ENCODE data around the gene UGT1A3. TPM values are rescaled to one million over a fixed set of nuclear protein-coding genes. Genes with fewer than 3 reads are reported as not detected.
"Not testable (repeated sequence)": the region's sequence is repeated elsewhere in the genome, so short reads cannot be mapped to it uniquely, and the experiment has no call there.

UGT1A3 gene
- polyA plus RNA-seq (ENCODE audit: insufficient read length) = not detected

GRCh38 chr2:233728723-233729301 is at the start of gene UGT1A3:
TSS of gene UGT1A3 (plus strand) at chr2:233729042. CDS start at chr2:233729127, 85 bp downstream.
- no peak for DNase-seq

- no peak for DNase-seq
Observed at GRCh38 chr2:233679196-233679595, 49.6 kb upstream of the UGT1A3 start.

DNA sequence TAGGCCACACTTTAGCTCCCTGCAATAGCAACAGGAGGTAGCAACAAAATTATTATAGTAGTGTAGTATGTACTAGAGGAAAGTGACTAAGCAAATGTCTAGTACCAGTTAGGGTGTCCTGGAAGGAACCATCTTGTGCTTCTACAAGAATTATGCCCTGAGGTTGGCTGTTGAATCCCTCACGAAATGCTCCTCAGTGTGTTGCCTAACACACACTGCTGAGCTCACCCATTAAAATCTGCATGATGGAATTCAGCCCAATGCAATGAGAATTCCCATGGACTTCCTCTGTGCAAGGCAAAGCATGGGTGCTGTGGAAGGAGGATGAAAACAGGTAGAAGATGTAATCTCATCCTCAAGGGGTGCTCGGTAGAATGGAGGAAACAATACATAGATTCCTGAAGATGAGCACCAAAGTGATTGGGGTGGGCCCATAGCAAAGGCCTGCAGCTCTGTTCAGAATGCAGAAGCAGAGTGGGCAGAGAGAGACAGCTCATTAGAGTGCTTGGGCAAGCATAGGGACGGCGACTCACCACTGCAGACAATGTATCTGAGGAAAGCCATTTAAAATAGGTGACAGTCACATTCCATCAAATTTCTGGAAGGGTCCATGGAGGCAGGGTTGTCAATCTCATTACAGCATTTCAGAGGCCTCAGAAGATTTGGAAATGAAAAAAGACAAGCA is 48.3 kb upstream of the UGT1A3 start:
- no peak for DNase-seq

- no peak for DNase-seq
Observed at GRCh38 chr2:233681521-233682099, 47.2 kb upstream of the UGT1A3 start, which contains the start of gene UGT1A7. TSS of gene UGT1A7 (plus strand) at chr2:233681901. CDS start at chr2:233681938, 37 bp downstream.

- no peak for DNase-seq
Observed at GRCh38 chr2:233684640-233685039, 44.2 kb upstream of the UGT1A3 start.

DNA sequence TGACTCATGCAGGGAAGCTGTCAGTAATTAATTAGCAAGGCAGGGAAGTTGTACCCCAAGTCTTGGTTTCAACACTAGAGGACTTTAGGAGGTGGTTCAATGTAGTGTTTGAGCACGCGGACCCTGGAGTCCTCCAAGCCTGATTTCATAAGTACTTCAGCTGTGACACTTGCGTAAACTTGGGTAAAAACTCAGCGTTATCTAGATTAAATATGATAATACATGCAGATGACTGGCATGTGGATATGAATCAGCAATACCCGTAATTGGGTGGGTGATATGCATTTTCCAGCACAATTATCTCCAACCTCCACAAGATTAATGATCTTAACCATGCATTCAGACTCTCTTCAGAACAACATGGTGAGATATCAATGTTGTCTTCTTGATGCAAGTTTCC is 41.9 kb upstream of the UGT1A3 start:
- DNase-seq = no peak

GRCh38 chr2:233688341-233688740 is 40.5 kb upstream of the UGT1A3 start:
- no peak for DNase-seq

GRCh38 chr2:233689031-233689430 is 39.8 kb upstream of the UGT1A3 start:
- no peak for DNase-seq

DNA sequence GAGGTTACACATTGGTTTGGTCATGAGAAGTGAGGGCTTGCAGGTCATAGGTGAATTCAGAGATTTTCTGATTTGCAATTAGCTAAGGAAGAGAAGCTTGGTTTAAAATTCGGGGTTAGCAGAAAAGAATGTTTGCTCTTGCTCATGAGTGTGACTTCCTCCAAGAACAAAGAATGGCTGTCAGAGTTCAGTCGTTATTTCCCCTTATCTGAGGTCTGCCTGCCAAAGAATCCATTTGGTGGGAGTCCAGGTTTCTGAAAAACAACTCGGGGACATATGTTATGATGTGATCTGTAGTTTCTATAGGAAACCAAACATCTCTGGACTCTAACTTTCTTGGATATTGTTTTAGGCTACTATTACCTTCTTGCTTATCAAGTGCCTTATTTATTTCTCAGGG is 39.3 kb upstream of the UGT1A3 start:
- DNase-seq = no peak

DNA sequence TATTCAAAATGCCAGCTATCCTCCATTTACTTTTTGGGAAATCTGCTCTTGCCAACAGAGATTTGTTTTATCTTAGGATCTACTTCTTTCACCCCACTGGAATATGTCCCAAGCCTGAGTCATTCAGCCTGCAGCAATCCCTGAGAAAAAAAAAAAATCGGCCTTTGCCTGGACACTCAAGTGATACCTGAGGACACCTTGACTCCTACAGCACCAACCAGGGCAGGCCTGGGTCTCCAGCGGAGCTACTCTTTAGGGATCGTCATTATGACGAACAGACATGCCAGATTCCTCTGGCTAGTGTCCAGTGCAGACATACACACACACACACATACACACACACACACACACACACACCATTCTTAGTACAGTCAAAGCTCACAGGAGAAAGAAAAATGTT is 38.4 kb upstream of the UGT1A3 start:
- no peak for DNase-seq

- DNase-seq = no peak
Observed at GRCh38 chr2:233691443-233692433, 37.1 kb upstream of the UGT1A3 start.

GRCh38 chr2:233692648-233693047 is 36.2 kb upstream of the UGT1A3 start, which contains the start of gene UGT1A6:
TSS of gene UGT1A6 (plus strand) at chr2:233692890. CDS start at chr2:233693005, 115 bp downstream.
- no peak for DNase-seq

DNA sequence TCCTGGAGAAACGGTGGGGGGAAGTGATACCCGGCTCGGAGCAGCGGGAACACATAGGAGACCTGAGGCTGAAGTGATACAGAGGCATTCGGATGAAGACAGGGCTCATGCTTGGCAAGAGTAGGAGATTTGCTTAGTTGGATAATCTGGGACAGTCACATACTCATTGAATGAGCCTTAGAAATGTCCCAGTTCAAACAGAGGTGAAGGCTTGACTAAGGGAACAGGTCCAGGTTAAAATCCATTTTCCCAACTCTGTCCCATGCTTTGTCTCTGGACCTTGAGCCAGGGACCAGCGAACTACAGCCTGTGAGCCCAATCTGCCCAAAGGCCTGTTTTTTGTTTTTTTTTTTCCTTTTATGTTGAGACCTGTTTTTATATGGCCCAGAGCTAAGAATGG is 34.9 kb upstream of the UGT1A3 start:
- DNase-seq = no peak

DNA sequence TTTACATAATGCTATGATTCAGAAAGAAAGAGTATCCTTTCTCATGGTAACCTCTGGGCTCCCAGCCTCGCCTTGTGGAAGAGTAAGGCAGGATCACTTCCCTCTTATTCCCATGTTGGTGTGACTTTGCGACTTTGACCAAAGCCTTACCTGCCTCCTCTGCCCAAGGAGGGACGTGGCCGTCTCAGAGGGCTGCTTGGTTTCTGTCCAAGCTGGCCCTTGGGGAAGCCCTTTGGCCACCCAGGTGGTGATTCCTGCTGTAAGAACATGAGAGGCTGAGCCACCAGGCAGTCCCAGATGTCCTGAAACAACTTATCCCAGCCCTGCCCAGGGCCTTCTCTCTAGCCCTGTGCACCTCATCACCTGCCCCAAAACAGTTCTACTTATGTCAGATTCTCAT is 30.1 kb upstream of the UGT1A3 start:
- DNase-seq = no peak

GRCh38 chr2:233699424-233700027 is 29.3 kb upstream of the UGT1A3 start:
- no peak for DNase-seq

DNA sequence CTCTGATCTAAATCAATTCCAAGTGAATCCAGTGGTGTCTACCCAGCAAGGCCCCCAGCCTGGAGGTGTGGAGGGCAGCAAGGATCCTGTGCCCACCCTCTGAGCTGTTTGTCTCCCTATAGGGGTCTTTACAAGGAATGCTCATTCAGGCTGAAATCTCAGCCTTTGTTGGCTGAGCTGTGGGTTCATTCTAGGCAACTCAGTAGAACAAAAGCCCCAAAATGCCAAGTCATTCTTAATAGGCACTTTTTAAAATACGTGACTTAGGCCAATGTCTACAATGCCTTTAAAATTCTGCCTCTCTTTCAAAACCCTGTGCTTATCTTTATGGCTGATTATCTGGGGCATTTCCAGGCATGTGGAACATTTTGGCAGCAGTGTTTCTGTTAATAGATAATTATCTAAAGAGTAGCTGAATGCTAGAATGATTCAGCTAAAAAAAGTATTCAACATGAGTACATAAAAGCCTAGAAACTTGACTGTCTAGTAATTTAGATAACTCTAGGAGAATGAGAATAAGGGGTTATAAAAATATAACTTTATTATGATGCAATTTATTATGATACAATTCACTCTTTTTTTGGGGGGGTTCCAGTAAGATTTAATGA is 28.7 kb upstream of the UGT1A3 start:
- no peak for DNase-seq

DNA sequence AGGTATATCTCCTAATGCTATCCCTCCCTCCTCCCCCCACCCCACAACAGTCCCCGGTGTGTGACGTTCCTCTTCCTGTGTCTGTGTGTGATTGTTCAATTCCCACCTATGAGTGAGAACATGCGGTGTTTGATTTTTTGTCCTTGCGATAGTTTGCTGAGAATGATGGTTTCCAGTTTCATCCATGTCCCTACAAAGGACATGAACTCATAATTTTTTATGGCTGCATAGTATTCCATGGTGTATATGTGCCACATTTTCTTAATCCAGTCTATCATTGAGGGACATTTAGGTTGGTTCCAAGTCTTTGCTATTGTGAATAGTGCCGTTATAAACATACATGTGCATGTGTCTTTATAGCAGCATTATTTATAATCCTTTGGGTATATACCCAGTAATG is 28.0 kb upstream of the UGT1A3 start:
- not testable (repeated sequence) for DNase-seq

- DNase-seq = no peak
Observed at GRCh38 chr2:233702238-233702637, 26.6 kb upstream of the UGT1A3 start.

DNA sequence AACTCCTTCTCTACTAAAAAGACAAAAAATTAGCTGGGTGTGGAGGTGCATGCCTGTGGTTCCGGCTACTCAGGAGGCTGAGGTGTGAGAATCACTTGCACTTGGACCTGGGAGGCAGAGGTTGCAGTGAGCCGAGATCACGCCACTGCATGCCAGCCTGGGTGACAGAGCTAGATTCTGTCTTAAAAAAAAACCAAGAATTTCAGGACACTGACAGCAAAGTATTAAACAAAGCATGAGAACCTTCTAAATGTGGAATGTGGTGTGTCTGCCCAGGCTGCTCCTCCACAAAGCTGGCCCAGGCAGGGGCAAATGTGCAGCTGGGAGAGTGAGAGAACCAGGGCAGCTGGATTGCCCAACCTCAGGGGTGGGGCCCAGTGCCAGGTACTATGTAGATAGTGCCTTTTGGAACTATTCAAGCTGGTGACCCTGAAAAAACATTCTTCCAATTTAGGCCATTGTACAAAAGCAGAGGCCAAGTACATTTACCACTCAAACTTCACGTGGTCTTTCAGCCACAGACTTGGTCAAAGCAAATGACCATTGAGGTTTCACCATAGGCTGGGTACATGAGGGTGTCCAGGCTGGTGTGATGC is 22.8 kb upstream of the UGT1A3 start:
- DNase-seq = no peak

DNA sequence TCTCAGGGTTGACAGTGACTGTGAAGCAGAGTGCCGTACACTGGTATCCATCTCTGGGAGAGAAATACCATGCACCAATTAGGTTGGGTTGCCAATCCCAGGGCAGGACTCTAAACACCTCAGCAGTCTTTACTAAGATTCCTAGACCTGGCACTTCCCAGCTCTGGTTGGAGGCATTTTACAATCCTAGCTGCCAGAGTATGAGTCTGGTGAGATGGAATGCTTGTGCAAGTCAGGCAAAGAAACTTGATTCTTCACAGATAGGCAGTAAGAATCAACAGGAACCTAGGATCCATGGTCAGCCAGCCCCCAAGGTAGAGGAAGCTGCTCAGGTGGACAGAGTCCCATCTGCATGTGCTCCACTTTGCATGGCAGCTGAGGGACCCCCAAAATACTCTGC is 22.1 kb upstream of the UGT1A3 start:
- DNase-seq = no peak

GRCh38 chr2:233707940-233708644 is 20.8 kb upstream of the UGT1A3 start:
- DNase-seq = no peak
